ENCODE measurements around the gene C10orf62. TPM values are rescaled to one million over a fixed set of nuclear protein-coding genes. Genes with fewer than 3 reads are reported as not detected.

The C10orf62 gene
- total RNA-seq, 1 donor from 2014 or later, result not detected

DNA sequence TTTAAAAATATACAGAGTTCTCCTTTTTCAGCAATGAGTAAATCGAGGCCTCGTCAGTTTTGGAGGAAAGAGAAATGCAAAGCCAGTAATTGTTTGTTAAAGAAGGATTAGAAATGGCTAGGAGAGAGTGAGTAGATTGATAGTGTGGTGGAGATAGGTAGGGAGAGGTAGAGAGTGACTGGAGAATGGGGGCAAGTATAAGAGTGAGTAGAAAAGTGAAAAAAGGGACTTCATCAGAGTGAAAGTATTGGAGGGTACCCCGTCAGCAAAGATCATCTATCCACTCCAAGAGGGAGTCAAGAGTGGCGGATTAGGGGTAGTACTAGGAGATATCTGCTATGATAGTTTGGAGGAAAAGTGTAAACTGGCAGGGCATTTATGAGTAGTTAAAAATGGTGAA lies 26.2 kb upstream of the C10orf62 start:
- Histone ChIP-seq H3K27me3 (ENCODE audit: control insufficient read depth, insufficient read depth, low read length) (no peaks in the 10 kb centered on the region), H3K4me3 (ENCODE audit: low read depth, low read length) (no peak overlapping the region), H3K36me3 (ENCODE audit: control insufficient read depth, insufficient read depth, low read length) (no peaks in the 10 kb centered on the region)
- DNase-seq (ENCODE audit: low read depth), result no peak
- TF ChIP-seq CTCF (IDR thresholded peaks at IDR 0.05; ENCODE audit: insufficient read depth, low read length, poor library complexity, severe bottlenecking), result no peak

GRCh38 chr10:97564776-97565175 lies 24.7 kb upstream of the C10orf62 start:
- no peaks in the 10 kb centered on the region for H3K27me3 ChIP-seq (ENCODE audit: control insufficient read depth, insufficient read depth, low read length)
- TF ChIP-seq CTCF (IDR thresholded peaks at IDR 0.05; ENCODE audit: insufficient read depth, low read length, poor library complexity, severe bottlenecking), result no peak
- H3K36me3 ChIP-seq (ENCODE audit: control insufficient read depth, insufficient read depth, low read length), result no peaks in the 10 kb centered on the region
- no peak for DNase-seq (ENCODE audit: low read depth)
- no peak overlapping the region for H3K4me3 ChIP-seq (ENCODE audit: low read depth, low read length)

DNA sequence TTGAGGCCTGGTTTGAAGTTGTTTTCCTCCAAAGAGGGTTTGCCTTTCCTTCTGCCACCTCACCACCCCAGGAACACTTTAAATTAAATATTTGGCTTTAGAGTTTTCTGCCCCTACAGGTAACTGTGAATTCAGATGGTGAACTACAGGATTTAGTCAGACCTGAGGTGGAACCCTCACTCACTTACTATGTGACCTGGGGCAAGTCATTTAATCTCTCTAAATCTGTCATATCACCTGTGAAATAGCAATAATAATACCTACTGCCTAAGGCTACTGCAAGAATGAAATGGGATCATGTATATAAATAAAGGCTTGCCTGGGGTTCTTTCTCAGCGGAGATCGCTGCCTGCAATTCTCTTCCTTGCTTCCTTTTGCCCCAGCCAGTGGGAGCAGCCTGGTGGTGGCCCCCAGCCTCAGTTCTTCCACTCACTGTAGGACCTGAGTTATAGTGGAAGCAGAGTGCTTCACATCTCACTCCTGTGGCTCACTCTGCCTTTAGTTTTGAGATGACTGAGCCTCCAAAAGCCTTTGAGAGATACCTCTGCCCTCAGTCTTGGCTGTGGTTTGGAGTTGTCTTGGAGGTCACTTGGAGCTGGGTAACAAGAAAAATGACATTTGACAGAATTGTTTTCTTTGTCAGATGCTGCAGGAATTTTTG lies 23.1 kb upstream of the C10orf62 start:
- DNase-seq (ENCODE audit: low read depth), result no peak
- TF ChIP-seq CTCF (IDR thresholded peaks at IDR 0.05; ENCODE audit: insufficient read depth, low read length, poor library complexity, severe bottlenecking), result no peak
- no peak overlapping the region for H3K4me3 ChIP-seq (ENCODE audit: low read depth, low read length)
- H3K36me3 ChIP-seq (ENCODE audit: control insufficient read depth, insufficient read depth, low read length), result peaks cover 1% of the 10 kb centered on the region
- no peaks in the 10 kb centered on the region for H3K27me3 ChIP-seq (ENCODE audit: control insufficient read depth, insufficient read depth, low read length)

DNA sequence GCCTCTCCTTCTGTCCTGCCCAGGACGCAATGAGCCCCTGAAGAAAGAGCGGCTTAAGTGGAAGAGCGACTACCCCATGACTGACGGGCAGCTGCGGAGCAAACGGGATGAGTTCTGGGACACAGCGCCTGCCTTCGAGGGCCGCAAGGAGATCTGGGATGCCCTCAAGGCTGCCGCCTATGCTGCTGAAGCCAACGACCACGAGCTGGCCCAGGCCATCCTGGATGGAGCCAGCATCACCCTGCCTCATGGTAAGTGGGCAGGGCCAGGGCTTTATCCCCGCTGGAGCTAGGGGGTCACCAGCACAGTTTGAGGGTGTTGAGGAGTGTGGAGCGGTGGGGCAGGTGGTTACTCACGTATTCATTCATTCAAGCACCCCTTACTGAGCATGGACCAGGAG lies 21.6 kb upstream of the C10orf62 start:
- H3K27me3 ChIP-seq (ENCODE audit: control insufficient read depth, insufficient read depth, low read length), result no peaks in the 10 kb centered on the region
- peaks cover 1% of the 10 kb centered on the region for H3K36me3 ChIP-seq (ENCODE audit: control insufficient read depth, insufficient read depth, low read length)
- DNase-seq (ENCODE audit: low read depth), result no peak
- no peak overlapping the region for H3K4me3 ChIP-seq (ENCODE audit: low read depth, low read length)
- no peak for TF ChIP-seq CTCF (IDR thresholded peaks at IDR 0.05; ENCODE audit: insufficient read depth, low read length, poor library complexity, severe bottlenecking)

DNA sequence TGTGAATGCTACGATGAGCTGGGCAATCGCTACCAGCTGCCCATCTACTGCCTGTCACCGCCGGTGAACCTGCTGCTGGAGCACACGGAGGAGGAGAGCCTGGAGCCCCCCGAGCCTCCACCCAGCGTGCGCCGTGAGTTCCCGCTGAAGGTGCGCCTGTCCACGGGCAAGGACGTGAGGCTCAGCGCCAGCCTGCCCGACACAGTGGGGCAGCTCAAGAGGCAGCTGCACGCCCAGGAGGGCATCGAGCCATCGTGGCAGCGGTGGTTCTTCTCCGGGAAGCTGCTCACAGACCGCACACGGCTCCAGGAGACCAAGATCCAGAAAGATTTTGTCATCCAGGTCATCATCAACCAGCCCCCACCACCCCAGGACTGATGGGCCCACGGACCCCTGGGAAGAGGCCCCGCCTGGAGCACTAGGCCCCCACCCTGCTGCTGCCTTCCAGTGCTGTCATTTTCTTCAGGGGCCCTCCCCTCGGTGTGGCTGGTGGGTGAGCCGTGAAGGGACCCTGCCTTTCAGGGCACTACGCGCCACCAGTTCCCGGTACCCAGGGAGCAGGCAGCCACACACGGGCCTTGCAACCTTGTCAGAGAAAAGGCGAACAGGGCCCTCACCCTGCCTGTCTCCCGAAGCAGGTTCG lies 19.3 kb upstream of the C10orf62 start:
- no peak for TF ChIP-seq CTCF (IDR thresholded peaks at IDR 0.05; ENCODE audit: insufficient read depth, low read length, poor library complexity, severe bottlenecking)
- H3K27me3 ChIP-seq (ENCODE audit: control insufficient read depth, insufficient read depth, low read length), result no peaks in the 10 kb centered on the region
- H3K4me3 ChIP-seq (ENCODE audit: low read depth, low read length), result no peak overlapping the region
- peaks cover 1% of the 10 kb centered on the region for H3K36me3 ChIP-seq (ENCODE audit: control insufficient read depth, insufficient read depth, low read length)
- DNase-seq (ENCODE audit: low read depth), result no peak
